ENCODE data around the gene SIPA1L3.
A peak's percentile ranks its signal among the peaks of the same experiment; 100 is the strongest.

The SIPA1L3 gene

GRCh38 chr19:38057959-38058690 is 151.1 kb downstream of the SIPA1L3 start:
- Histone ChIP-seq H3K36me3 (replicated peaks; ENCODE audit: insufficient read depth, low read length) (no peaks in the 10 kb centered on the region), H3K27me3 (replicated peaks; ENCODE audit: insufficient read depth, low read length) (no peaks in the 10 kb centered on the region), H3K4me3 (ENCODE audit: low read length) (no peak overlapping the region), H3K4me2 (ENCODE audit: low read depth, low read length) (0 out of 2 replicates have a peak overlapping the region, but pooled peaks have one; percentile 10), H3K4me1 (ENCODE audit: low read length) (peaks cover 22% of the 10 kb centered on the region), H2AFZ (ENCODE audit: low read length) (peak overlapping the region; percentile 61; the same call in 1 of the 2 replicates), H3K9me3 (replicated peaks; ENCODE audit: insufficient read depth, low read length) (no peaks in the 10 kb centered on the region), H4K20me1 (ENCODE audit: insufficient read depth, low read length) (no peaks in the 10 kb centered on the region), H3K9me2 (replicated peaks; ENCODE audit: insufficient read depth, low read length) (no peaks in the 10 kb centered on the region), H3F3A (ENCODE audit: insufficient read depth, low read length) (peaks cover 20% of the 10 kb centered on the region; the same call in 1 of the 2 replicates), H3K9ac (ENCODE audit: low read length) (peak overlapping the region; percentile 6; the same call in 1 of the 2 replicates), H3K27ac (ENCODE audit: low read length) (peak overlapping the region; percentile 71), H3K79me2 (ENCODE audit: low read length) (no peaks in the 10 kb centered on the region)
- no peak for DNase-seq
- TF ChIP-seq CTCF (IDR thresholded peaks at IDR 0.05; ENCODE audit: low read length) (no peak), EZH2 (optimal IDR thresholded peaks at IDR 0.05; ENCODE audit: low read depth, low read length) (no peak), EZH2phosphoT487 (IDR thresholded peaks at IDR 0.05; ENCODE audit: low read length) (no peak)

- Histone ChIP-seq H3K4me3 (ENCODE audit: low read length) (no peak overlapping the region), H3K36me3 (replicated peaks; ENCODE audit: insufficient read depth, low read length) (no peaks in the 10 kb centered on the region), H2AFZ (ENCODE audit: low read length) (peak overlapping the region; percentile 26), H3F3A (ENCODE audit: insufficient read depth, low read length) (peaks cover 20% of the 10 kb centered on the region; the same call in 1 of the 2 replicates), H3K4me2 (ENCODE audit: low read depth, low read length) (peak overlapping the region; percentile 25; the same call in 1 of the 2 replicates), H3K27me3 (replicated peaks; ENCODE audit: insufficient read depth, low read length) (no peaks in the 10 kb centered on the region), H3K9me3 (replicated peaks; ENCODE audit: insufficient read depth, low read length) (no peaks in the 10 kb centered on the region), H3K27ac (ENCODE audit: low read length) (peak overlapping the region; percentile 71; the same call in 1 of the 2 replicates), H3K4me1 (ENCODE audit: low read length) (peaks cover 22% of the 10 kb centered on the region), H4K20me1 (ENCODE audit: insufficient read depth, low read length) (no peaks in the 10 kb centered on the region), H3K9me2 (replicated peaks; ENCODE audit: insufficient read depth, low read length) (no peaks in the 10 kb centered on the region), H3K79me2 (ENCODE audit: low read length) (no peaks in the 10 kb centered on the region), H3K9ac (ENCODE audit: low read length) (no peak overlapping the region)
- TF ChIP-seq EZH2phosphoT487 (IDR thresholded peaks at IDR 0.05; ENCODE audit: low read length) (no peak), EZH2 (optimal IDR thresholded peaks at IDR 0.05; ENCODE audit: low read depth, low read length) (no peak), CTCF (IDR thresholded peaks at IDR 0.05; ENCODE audit: low read length) (no peak)
- peak; percentile 60 for DNase-seq
These were observed 152.9 kb downstream of the SIPA1L3 start for GRCh38 chr19:38059897-38060296.

- peaks cover 20% of the 10 kb centered on the region; the same call in 1 of the 2 replicates for H3F3A ChIP-seq (ENCODE audit: insufficient read depth, low read length)
- no peak for DNase-seq
- peak overlapping the region; percentile 25; the same call in 1 of the 2 replicates for H3K4me2 ChIP-seq (ENCODE audit: low read depth, low read length)
- H3K9ac ChIP-seq (ENCODE audit: low read length): no peak overlapping the region
- H2AFZ ChIP-seq (ENCODE audit: low read length): peak overlapping the region; percentile 26
- H3K9me3 ChIP-seq (replicated peaks; ENCODE audit: insufficient read depth, low read length): no peaks in the 10 kb centered on the region
- no peaks in the 10 kb centered on the region for H3K9me2 ChIP-seq (replicated peaks; ENCODE audit: insufficient read depth, low read length)
- peaks cover 22% of the 10 kb centered on the region for H3K4me1 ChIP-seq (ENCODE audit: low read length)
- no peaks in the 10 kb centered on the region for H3K36me3 ChIP-seq (replicated peaks; ENCODE audit: insufficient read depth, low read length)
- peak overlapping the region; percentile 71; the same call in 1 of the 2 replicates for H3K27ac ChIP-seq (ENCODE audit: low read length)
- no peaks in the 10 kb centered on the region for H4K20me1 ChIP-seq (ENCODE audit: insufficient read depth, low read length)
- no peak for TF ChIP-seq EZH2 (optimal IDR thresholded peaks at IDR 0.05; ENCODE audit: low read depth, low read length)
- TF ChIP-seq EZH2phosphoT487 (IDR thresholded peaks at IDR 0.05; ENCODE audit: low read length): no peak
- TF ChIP-seq CTCF (IDR thresholded peaks at IDR 0.05; ENCODE audit: low read length): no peak
- no peaks in the 10 kb centered on the region for H3K27me3 ChIP-seq (replicated peaks; ENCODE audit: insufficient read depth, low read length)
- H3K79me2 ChIP-seq (ENCODE audit: low read length): no peaks in the 10 kb centered on the region
- no peak overlapping the region for H3K4me3 ChIP-seq (ENCODE audit: low read length)
These were observed 153.3 kb downstream of the SIPA1L3 start for GRCh38 chr19:38060331-38060730.
